Gastroesophageal sphincter (tissue), 3 donors: ENCODE data around the gene CYFIP2.

ENCODE experiments used
- CTCF ChIP-seq, 4 experiments: fragments of 200-600 bp in 2 of 4; fragments of 450-650 bp in 2 of 4; sonication (generic) in 1 of 4; IDR thresholded peaks; one replicate each; pipeline ENCODE4 v1.5.1; 2017 to 2019; ENCODE audit warnings: antibody characterized with exemption in 4 of 4, mild to moderate bottlenecking in 2 of 4, moderate library complexity in 2 of 4
- EP300 ChIP-seq: sonication (generic); formaldehyde crosslinking; IDR thresholded peaks from one replicate; pipeline ENCODE4 v1.6.1; 2017; ENCODE audit warnings: antibody characterized with exemption, mild to moderate bottlenecking

- TF ChIP-seq EP300 (no peak), CTCF (IDR thresholded peaks at IDR 0.05) (no peak)
Observed at GRCh38 chr5:157390133-157390532, 124.2 kb downstream of the CYFIP2 start.
